Upper lobe of left lung (tissue), 4 donors: ENCODE data around the gene CHAF1A.

ENCODE experiments used
- CTCF ChIP-seq, 6 experiments: fragments of 450-650 bp in 4 of 6; fragments of 200-600 bp in 2 of 6; sonication (generic) in 2 of 6; IDR thresholded peaks; one replicate each; pipeline ENCODE4 v1.5.1; 2016 to 2019; ENCODE audit warnings: antibody characterized with exemption in 6 of 6
- EP300 ChIP-seq, 4 donors: sonication (generic); formaldehyde crosslinking; IDR thresholded peaks; one replicate each; pipeline ENCODE4 v1.5.1; 2017; ENCODE audit warnings: antibody characterized with exemption in 4 of 4, control low read depth in 2 of 4
- POLR2A ChIP-seq, 4 donors: fragments of 450-650 bp; IDR thresholded peaks; one replicate each; pipeline ENCODE4 v1.5.1; 2016 to 2017; ENCODE audit warnings: antibody characterized with exemption in 4 of 4, mild to moderate bottlenecking in 2 of 4
- POLR2AphosphoS5 ChIP-seq, 2 donors: sonication (generic); formaldehyde crosslinking; IDR thresholded peaks; one replicate each; pipeline ENCODE4 v1.5.1; 2017; ENCODE audit warnings: antibody characterized with exemption in 2 of 2

GRCh38 chr19:4380254-4380727 is 22.1 kb upstream of the CHAF1A start:
- TF ChIP-seq CTCF (IDR thresholded peaks at IDR 0.05) (no peak), EP300 (IDR thresholded peaks at IDR 0.05) (no peak), POLR2A (IDR thresholded peaks at IDR 0.05) (no peak), POLR2AphosphoS5 (IDR thresholded peaks at IDR 0.05) (peak; percentile 10 to 33)
